Measurements from ENCODE around the gene MYH9.

MYH9 gene

GRCh38 chr22:36330655-36331305, 57.0 kb downstream of the MYH9 start:
- no peaks in the 10 kb centered on the region for H3K27me3 ChIP-seq (replicated peaks; ENCODE audit: control insufficient read depth, insufficient read depth, low read length)
- no peaks in the 10 kb centered on the region for H3K9me3 ChIP-seq (ENCODE audit: control insufficient read depth, low read length)
- peaks cover 49% of the 10 kb centered on the region for H3K4me1 ChIP-seq (ENCODE audit: control insufficient read depth, insufficient read depth, low read length)
- H3K9ac ChIP-seq (ENCODE audit: low read length) = peak overlapping the region; percentile 82
- no peak overlapping the region for H3K4me3 ChIP-seq (ENCODE audit: low read length)
- H3K36me3 ChIP-seq (ENCODE audit: control insufficient read depth, insufficient read depth, low read length, severe bottlenecking) = peaks cover 59% of the 10 kb centered on the region
- peak; percentile 58 for DNase-seq (ENCODE audit: low read depth)

GRCh38 chr22:36330127-36330526, 57.6 kb downstream of the MYH9 start:
- H3K9me3 ChIP-seq (ENCODE audit: control insufficient read depth, low read length) = no peaks in the 10 kb centered on the region
- H3K36me3 ChIP-seq (ENCODE audit: control insufficient read depth, insufficient read depth, low read length, severe bottlenecking) = peaks cover 60% of the 10 kb centered on the region
- DNase-seq (ENCODE audit: low read depth) = no peak
- no peak overlapping the region for H3K4me3 ChIP-seq (ENCODE audit: low read length)
- peaks cover 56% of the 10 kb centered on the region for H3K4me1 ChIP-seq (ENCODE audit: control insufficient read depth, insufficient read depth, low read length)
- no peaks in the 10 kb centered on the region for H3K27me3 ChIP-seq (replicated peaks; ENCODE audit: control insufficient read depth, insufficient read depth, low read length)
- peak overlapping the region; percentile 82 for H3K9ac ChIP-seq (ENCODE audit: low read length)

GRCh38 chr22:36329254-36330078, 58.3 kb downstream of the MYH9 start:
- Histone ChIP-seq H3K4me3 (ENCODE audit: low read length) (no peak overlapping the region), H3K9ac (ENCODE audit: low read length) (peak overlapping the region; percentile 58), H3K27me3 (replicated peaks; ENCODE audit: control insufficient read depth, insufficient read depth, low read length) (no peaks in the 10 kb centered on the region), H3K9me3 (ENCODE audit: control insufficient read depth, low read length) (no peaks in the 10 kb centered on the region), H3K36me3 (ENCODE audit: control insufficient read depth, insufficient read depth, low read length, severe bottlenecking) (peaks cover 54% of the 10 kb centered on the region), H3K4me1 (ENCODE audit: control insufficient read depth, insufficient read depth, low read length) (peaks cover 62% of the 10 kb centered on the region)
- peak; percentile 80 for DNase-seq (ENCODE audit: low read depth)

- Histone ChIP-seq H3K4me3 (ENCODE audit: low read length) (no peak overlapping the region), H3K27me3 (replicated peaks; ENCODE audit: control insufficient read depth, insufficient read depth, low read length) (no peaks in the 10 kb centered on the region), H3K4me1 (ENCODE audit: control insufficient read depth, insufficient read depth, low read length) (peaks cover 70% of the 10 kb centered on the region), H3K9ac (ENCODE audit: low read length) (peak overlapping the region; percentile 58), H3K36me3 (ENCODE audit: control insufficient read depth, insufficient read depth, low read length, severe bottlenecking) (peaks cover 48% of the 10 kb centered on the region), H3K9me3 (ENCODE audit: control insufficient read depth, low read length) (no peaks in the 10 kb centered on the region)
- DNase-seq (ENCODE audit: low read depth) = peak; percentile 84
Measured at GRCh38 chr22:36328635-36329253, 59.0 kb downstream of the MYH9 start.

GRCh38 chr22:36327922-36328551, 59.7 kb downstream of the MYH9 start:
- peaks cover 72% of the 10 kb centered on the region for H3K4me1 ChIP-seq (ENCODE audit: control insufficient read depth, insufficient read depth, low read length)
- no peak overlapping the region for H3K4me3 ChIP-seq (ENCODE audit: low read length)
- peak; percentile 71 for DNase-seq (ENCODE audit: low read depth)
- no peak overlapping the region for H3K9ac ChIP-seq (ENCODE audit: low read length)
- peaks cover 48% of the 10 kb centered on the region for H3K36me3 ChIP-seq (ENCODE audit: control insufficient read depth, insufficient read depth, low read length, severe bottlenecking)
- H3K27me3 ChIP-seq (replicated peaks; ENCODE audit: control insufficient read depth, insufficient read depth, low read length) = no peaks in the 10 kb centered on the region
- no peaks in the 10 kb centered on the region for H3K9me3 ChIP-seq (ENCODE audit: control insufficient read depth, low read length)

- Histone ChIP-seq H3K4me3 (ENCODE audit: low read length) (no peak overlapping the region), H3K36me3 (ENCODE audit: control insufficient read depth, insufficient read depth, low read length, severe bottlenecking) (peaks cover 59% of the 10 kb centered on the region), H3K9me3 (ENCODE audit: control insufficient read depth, low read length) (no peaks in the 10 kb centered on the region), H3K9ac (ENCODE audit: low read length) (no peak overlapping the region), H3K27me3 (replicated peaks; ENCODE audit: control insufficient read depth, insufficient read depth, low read length) (no peaks in the 10 kb centered on the region), H3K4me1 (ENCODE audit: control insufficient read depth, insufficient read depth, low read length) (peaks cover 61% of the 10 kb centered on the region)
- DNase-seq (ENCODE audit: low read depth) = no peak
Measured at GRCh38 chr22:36326178-36327161, 61.3 kb downstream of the MYH9 start.

- peak overlapping the region; percentile 85 for H3K9ac ChIP-seq (ENCODE audit: low read length)
- peaks cover 50% of the 10 kb centered on the region for H3K4me1 ChIP-seq (ENCODE audit: control insufficient read depth, insufficient read depth, low read length)
- no peaks in the 10 kb centered on the region for H3K9me3 ChIP-seq (ENCODE audit: control insufficient read depth, low read length)
- peak overlapping the region; percentile 62 for H3K4me3 ChIP-seq (ENCODE audit: low read length)
- peaks cover 69% of the 10 kb centered on the region for H3K36me3 ChIP-seq (ENCODE audit: control insufficient read depth, insufficient read depth, low read length, severe bottlenecking)
- DNase-seq (ENCODE audit: low read depth) = peak; percentile 93
- H3K27me3 ChIP-seq (replicated peaks; ENCODE audit: control insufficient read depth, insufficient read depth, low read length) = no peaks in the 10 kb centered on the region
Measured at GRCh38 chr22:36325154-36326031, 62.4 kb downstream of the MYH9 start.

- H3K9ac ChIP-seq (ENCODE audit: low read length) = peak overlapping the region; percentile 85
- no peaks in the 10 kb centered on the region for H3K9me3 ChIP-seq (ENCODE audit: control insufficient read depth, low read length)
- H3K27me3 ChIP-seq (replicated peaks; ENCODE audit: control insufficient read depth, insufficient read depth, low read length) = no peaks in the 10 kb centered on the region
- peaks cover 42% of the 10 kb centered on the region for H3K4me1 ChIP-seq (ENCODE audit: control insufficient read depth, insufficient read depth, low read length)
- no peak for DNase-seq (ENCODE audit: low read depth)
- H3K36me3 ChIP-seq (ENCODE audit: control insufficient read depth, insufficient read depth, low read length, severe bottlenecking) = peaks cover 72% of the 10 kb centered on the region
- H3K4me3 ChIP-seq (ENCODE audit: low read length) = peak overlapping the region; percentile 62
Measured at GRCh38 chr22:36324414-36324813, 63.4 kb downstream of the MYH9 start.

GRCh38 chr22:36323855-36324331, 63.9 kb downstream of the MYH9 start:
- H3K36me3 ChIP-seq (ENCODE audit: control insufficient read depth, insufficient read depth, low read length, severe bottlenecking) = peaks cover 78% of the 10 kb centered on the region
- H3K27me3 ChIP-seq (replicated peaks; ENCODE audit: control insufficient read depth, insufficient read depth, low read length) = no peaks in the 10 kb centered on the region

More at GRCh38 chr22:36323855-36324331, 63.9 kb downstream of the MYH9 start:
- H3K4me3 ChIP-seq (ENCODE audit: low read length) = peak overlapping the region; percentile 62
- DNase-seq (ENCODE audit: low read depth) = no peak
- peak overlapping the region; percentile 85 for H3K9ac ChIP-seq (ENCODE audit: low read length)
- no peaks in the 10 kb centered on the region for H3K9me3 ChIP-seq (ENCODE audit: control insufficient read depth, low read length)
- peaks cover 38% of the 10 kb centered on the region for H3K4me1 ChIP-seq (ENCODE audit: control insufficient read depth, insufficient read depth, low read length)
